ENCODE data around the gene KLHL5.

KLHL5 gene

DNA sequence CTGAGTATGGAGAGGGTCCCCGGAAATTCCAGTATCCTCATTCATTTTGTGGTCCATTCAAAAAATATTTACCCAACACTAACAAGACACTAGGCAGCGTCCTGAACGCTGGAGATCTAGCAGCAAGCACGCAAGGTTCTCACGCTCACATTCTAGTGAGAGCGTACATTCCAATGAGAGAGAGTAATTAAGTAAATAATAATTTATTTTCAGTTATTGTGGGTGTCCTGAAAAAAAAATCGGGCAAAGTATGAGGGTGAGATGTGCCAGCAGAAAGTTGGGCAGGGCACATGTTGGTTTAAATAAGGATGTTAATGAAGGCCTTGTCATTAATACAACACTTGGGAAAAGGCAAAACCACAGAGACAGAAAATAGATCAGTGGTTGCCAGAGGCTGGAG, 25.9 kb upstream of the KLHL5 start:
- no peaks in the 10 kb centered on the region for H3K27me3 ChIP-seq (ENCODE audit: low read depth)
- DNase-seq (ENCODE audit: low spot score in 2 of 2) = no peak
- H3K36me3 ChIP-seq (replicated peaks) = no peaks in the 10 kb centered on the region
- H3K9me3 ChIP-seq = no peaks in the 10 kb centered on the region
- in situ Hi-C loops (cut with MboI; ENCODE audit: low sequenced_read_pairs) = no loop called here
- peaks cover 12% of the 10 kb centered on the region for H3K4me1 ChIP-seq
- H3K4me3 ChIP-seq = no peak overlapping the region

DNA sequence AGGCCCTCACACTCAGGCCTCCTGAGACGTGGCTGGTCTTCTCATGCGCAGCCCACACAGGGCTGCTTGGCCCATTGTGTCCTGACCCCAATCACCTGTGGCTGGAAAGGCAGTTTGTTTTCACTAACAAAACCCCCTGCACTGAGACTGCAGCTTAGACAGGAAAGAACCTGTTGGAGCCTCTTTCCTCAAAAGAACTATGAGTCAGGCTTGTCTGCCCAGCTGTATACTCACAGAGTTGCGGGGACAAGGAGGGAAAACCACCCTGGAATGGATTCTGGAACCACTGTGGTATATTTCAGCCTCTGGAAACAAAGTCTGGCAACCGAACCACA, 24.6 kb upstream of the KLHL5 start:
- DNase-seq (ENCODE audit: low spot score in 2 of 2) = no peak
- in situ Hi-C loops (cut with MboI; ENCODE audit: low sequenced_read_pairs) = no loop called here
- no peak overlapping the region for H3K4me3 ChIP-seq

DNA sequence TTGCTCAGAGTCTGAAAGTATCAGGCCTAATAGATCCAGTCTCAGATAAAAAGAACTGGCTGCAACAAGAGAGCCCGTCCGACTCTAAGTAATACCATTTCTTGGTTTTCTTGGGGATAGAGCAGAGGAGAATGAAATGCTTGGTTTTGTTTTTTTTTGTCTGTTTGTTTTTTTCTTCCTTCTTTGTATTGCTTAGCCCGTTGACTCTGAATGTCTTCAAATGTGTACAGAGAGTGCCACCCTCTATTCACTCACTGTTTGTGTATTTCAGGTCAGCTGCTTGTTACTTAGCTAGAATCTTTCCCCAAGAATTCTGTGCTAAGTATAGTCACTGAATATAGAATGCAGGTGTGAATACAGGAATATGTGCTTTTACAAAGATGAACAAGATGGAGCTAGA, 24.1 kb upstream of the KLHL5 start:
- no peak for DNase-seq (ENCODE audit: low spot score in 2 of 2)
- Histone ChIP-seq H3K36me3 (replicated peaks) (no peaks in the 10 kb centered on the region), H3K4me1 (peaks cover 30% of the 10 kb centered on the region), H3K4me3 (no peak overlapping the region), H3K27me3 (ENCODE audit: low read depth) (no peaks in the 10 kb centered on the region), H3K9me3 (no peaks in the 10 kb centered on the region)
- in situ Hi-C loops (cut with MboI; ENCODE audit: low sequenced_read_pairs) = no loop called here

More for the DNA sequence above, 24.6 kb upstream of the KLHL5 start:
- Histone ChIP-seq H3K27me3 (ENCODE audit: low read depth) (no peaks in the 10 kb centered on the region), H3K9me3 (no peaks in the 10 kb centered on the region), H3K36me3 (replicated peaks) (no peaks in the 10 kb centered on the region), H3K4me1 (peaks cover 25% of the 10 kb centered on the region)

DNA sequence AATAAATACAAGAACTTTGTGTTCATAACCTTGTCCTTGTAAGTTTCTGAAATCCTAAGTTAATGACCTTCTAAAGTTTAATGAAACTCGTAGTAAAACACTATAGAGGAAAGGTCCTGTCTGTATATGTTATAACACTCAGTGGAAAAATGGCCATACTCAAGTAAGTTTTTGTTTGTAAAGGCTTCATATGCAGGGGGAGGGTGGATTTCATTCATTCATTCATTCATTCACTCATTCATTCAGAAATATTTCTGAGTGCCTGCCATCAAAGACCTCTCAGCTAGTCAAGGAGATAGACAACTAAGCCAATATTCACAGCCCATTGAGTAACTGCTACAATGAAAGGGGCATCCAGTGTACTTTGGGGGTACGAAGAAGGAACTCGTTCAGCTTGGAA, 22.9 kb upstream of the KLHL5 start:
- no peaks in the 10 kb centered on the region for H3K9me3 ChIP-seq
- no peak for DNase-seq (ENCODE audit: low spot score in 2 of 2)
- no peak overlapping the region for H3K4me3 ChIP-seq
- no peaks in the 10 kb centered on the region for H3K36me3 ChIP-seq (replicated peaks)
- no peaks in the 10 kb centered on the region for H3K27me3 ChIP-seq (ENCODE audit: low read depth)
- peaks cover 38% of the 10 kb centered on the region for H3K4me1 ChIP-seq
- in situ Hi-C loops (cut with MboI; ENCODE audit: low sequenced_read_pairs) = no loop called here

DNA sequence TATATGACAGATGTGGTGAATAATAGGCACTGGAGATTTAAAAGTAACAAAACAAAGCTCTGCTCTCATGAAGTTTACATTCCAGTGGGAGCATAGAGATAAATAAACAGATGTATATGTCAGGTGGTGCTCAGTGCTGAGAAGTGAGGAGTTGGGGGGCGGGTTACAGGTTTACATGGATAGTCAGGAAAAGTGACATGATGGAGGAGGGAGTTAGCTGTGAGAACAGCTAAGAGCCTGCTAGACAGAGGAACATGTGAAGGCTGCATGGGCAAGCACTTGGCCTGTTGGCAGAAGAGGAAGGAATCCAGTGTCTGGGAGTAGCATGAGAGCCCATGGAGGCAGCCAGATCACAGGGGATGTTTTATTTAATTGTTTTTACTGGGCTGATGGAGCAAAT, 19.7 kb upstream of the KLHL5 start:
- DNase-seq (ENCODE audit: low spot score in 2 of 2) = no peak
- Histone ChIP-seq H3K27me3 (ENCODE audit: low read depth) (no peaks in the 10 kb centered on the region), H3K9me3 (no peaks in the 10 kb centered on the region), H3K4me1 (peaks cover 42% of the 10 kb centered on the region), H3K36me3 (replicated peaks) (no peaks in the 10 kb centered on the region), H3K4me3 (no peak overlapping the region)
- in situ Hi-C loops (cut with MboI; ENCODE audit: low sequenced_read_pairs) = no loop called here

- in situ Hi-C loops (cut with MboI; ENCODE audit: low sequenced_read_pairs) = no loop called here
- peaks cover 39% of the 10 kb centered on the region for H3K4me1 ChIP-seq
- peak; percentile 61 to 74 for DNase-seq (ENCODE audit: low spot score in 2 of 2)
Measured at GRCh38 chr4:39043058-39043860, 18.8 kb upstream of the KLHL5 start.

DNA sequence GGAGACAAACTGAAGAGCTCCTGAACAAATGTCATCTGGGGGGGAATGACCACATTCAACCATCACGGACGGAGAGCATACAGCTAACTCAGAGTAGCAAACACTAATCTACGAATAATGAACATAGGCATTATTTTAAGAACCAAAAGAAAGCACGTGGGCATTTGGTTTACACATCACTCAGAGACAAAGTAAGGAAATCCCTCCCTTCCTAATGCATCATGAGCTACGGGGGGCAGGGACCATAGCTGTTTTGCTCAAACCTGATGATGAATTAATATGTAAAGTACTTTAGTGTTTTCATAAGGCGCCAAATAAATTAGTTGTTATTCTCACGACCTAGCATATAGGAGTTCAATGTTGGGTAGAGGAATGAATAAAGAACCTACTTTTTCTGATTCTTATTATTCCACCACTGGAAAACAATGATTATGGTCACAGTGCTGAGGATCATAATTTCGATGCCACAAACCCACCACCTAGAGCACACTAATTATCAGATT, 18.1 kb upstream of the KLHL5 start:
- peak overlapping the region; percentile 47 for H3K4me3 ChIP-seq
- no peaks in the 10 kb centered on the region for H3K9me3 ChIP-seq
- peaks cover 42% of the 10 kb centered on the region for H3K4me1 ChIP-seq
- in situ Hi-C loops (cut with MboI; ENCODE audit: low sequenced_read_pairs) = no loop called here
- no peaks in the 10 kb centered on the region; the same call in 1 of the 2 replicates for H3K36me3 ChIP-seq (replicated peaks)
- peak; percentile 32 to 33 for DNase-seq (ENCODE audit: low spot score in 2 of 2)
- H3K27me3 ChIP-seq (ENCODE audit: low read depth) = no peaks in the 10 kb centered on the region

More at GRCh38 chr4:39043058-39043860, 18.8 kb upstream of the KLHL5 start:
- no peaks in the 10 kb centered on the region for H3K36me3 ChIP-seq (replicated peaks)
- H3K9me3 ChIP-seq = no peaks in the 10 kb centered on the region
- H3K27me3 ChIP-seq (ENCODE audit: low read depth) = no peaks in the 10 kb centered on the region
- H3K4me3 ChIP-seq = peak overlapping the region; percentile 47

- in situ Hi-C loops (cut with MboI; ENCODE audit: low sequenced_read_pairs) = no loop called here
- H3K9me3 ChIP-seq = no peaks in the 10 kb centered on the region
- H3K4me1 ChIP-seq = peaks cover 46% of the 10 kb centered on the region
- no peaks in the 10 kb centered on the region for H3K27me3 ChIP-seq (ENCODE audit: low read depth)
- H3K4me3 ChIP-seq = peak overlapping the region; percentile 47
- peak; percentile 92 to 98 for DNase-seq (ENCODE audit: low spot score in 2 of 2)
- H3K36me3 ChIP-seq (replicated peaks) = no peaks in the 10 kb centered on the region; the same call in 1 of the 2 replicates
Measured at GRCh38 chr4:39044364-39044955, 17.6 kb upstream of the KLHL5 start.

DNA sequence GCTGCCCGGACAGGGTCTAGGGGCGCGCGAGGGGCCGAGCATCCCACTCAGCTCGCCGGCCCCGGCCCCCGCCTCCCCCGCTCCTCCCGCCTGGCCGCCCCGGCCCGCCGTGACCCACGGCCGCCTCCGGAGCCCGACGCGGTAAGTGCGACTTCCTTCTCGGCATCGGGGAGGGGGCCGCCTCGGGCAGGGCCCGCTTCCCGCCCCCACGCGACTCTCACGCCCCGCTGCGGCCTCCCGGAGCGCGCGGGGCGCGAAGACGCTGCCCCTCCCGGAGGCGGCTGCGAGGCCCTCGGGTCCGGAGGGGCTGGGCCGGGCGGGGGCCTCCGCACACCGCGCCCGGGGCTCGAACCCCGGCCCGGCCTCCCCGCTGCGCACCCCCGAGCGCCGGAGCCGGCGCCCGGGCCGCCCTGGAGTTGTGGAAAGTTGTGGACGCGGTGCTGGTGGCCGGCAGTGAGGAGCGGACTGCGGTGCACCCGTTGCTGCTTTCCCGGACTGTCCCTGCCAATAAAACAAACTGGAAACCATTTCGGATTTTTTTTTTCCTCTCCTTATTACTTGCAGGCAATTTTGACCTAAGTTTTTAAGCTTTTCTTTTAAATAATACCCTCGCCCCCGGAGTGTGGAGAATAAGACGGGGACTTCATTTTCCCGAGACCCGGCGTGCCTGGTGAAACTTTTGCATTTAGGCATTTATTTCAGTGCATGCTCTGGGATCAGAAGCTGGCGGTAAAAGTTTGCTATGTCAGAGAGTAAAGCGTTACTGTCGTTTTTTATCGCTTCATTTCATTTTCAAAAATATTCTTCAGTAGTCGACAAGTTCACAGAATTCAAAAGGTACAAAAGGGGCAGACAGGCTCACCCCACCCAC, 16.8 kb upstream of the KLHL5 start:
- DNase-seq (ENCODE audit: low spot score in 2 of 2) = peak in 1 of 2 experiments; percentile 57
- no peaks in the 10 kb centered on the region for H3K27me3 ChIP-seq (ENCODE audit: low read depth)
- in situ Hi-C loops (cut with MboI; ENCODE audit: low sequenced_read_pairs) = no loop called here
- no peaks in the 10 kb centered on the region for H3K9me3 ChIP-seq
- H3K36me3 ChIP-seq (replicated peaks) = no peaks in the 10 kb centered on the region; the same call in 1 of the 2 replicates
- peaks cover 46% of the 10 kb centered on the region for H3K4me1 ChIP-seq
- H3K4me3 ChIP-seq = peak overlapping the region; percentile 47

DNA sequence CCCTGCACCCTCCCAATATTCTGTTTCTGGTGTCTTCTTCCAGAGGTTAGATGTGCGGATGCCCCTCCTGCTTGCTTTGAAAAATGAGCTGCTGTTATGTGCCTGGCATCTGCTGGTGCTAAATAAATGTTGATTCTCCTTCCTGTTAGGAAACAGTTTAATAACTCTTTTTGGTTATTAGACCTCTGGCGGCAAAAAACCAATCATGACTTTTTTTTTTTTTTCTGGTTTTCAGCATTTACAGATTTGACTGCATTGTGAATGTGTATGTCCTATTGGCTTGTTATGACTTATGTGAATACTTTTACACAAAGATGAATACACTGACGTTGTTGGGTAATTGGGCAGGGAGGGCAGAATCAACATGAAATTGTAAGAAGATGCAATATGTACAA, 16.2 kb upstream of the KLHL5 start:
- Histone ChIP-seq H3K4me3 (peak overlapping the region; percentile 47), H3K9me3 (no peaks in the 10 kb centered on the region), H3K36me3 (replicated peaks) (no peaks in the 10 kb centered on the region; the same call in 1 of the 2 replicates), H3K4me1 (peaks cover 49% of the 10 kb centered on the region), H3K27me3 (ENCODE audit: low read depth) (no peaks in the 10 kb centered on the region)
- in situ Hi-C loops (cut with MboI; ENCODE audit: low sequenced_read_pairs) = no loop called here
- peak in 1 of 2 experiments; percentile 28 for DNase-seq (ENCODE audit: low spot score in 2 of 2)

GRCh38 chr4:39046249-39046648, 15.8 kb upstream of the KLHL5 start:
- Histone ChIP-seq H3K9me3 (no peaks in the 10 kb centered on the region), H3K36me3 (replicated peaks) (no peaks in the 10 kb centered on the region; the same call in 1 of the 2 replicates), H3K4me1 (peaks cover 48% of the 10 kb centered on the region), H3K4me3 (peak overlapping the region; percentile 47), H3K27me3 (ENCODE audit: low read depth) (no peaks in the 10 kb centered on the region)
- no peak for DNase-seq (ENCODE audit: low spot score in 2 of 2)
- in situ Hi-C loops (cut with MboI; ENCODE audit: low sequenced_read_pairs) = no loop called here

- Histone ChIP-seq H3K36me3 (replicated peaks) (no peaks in the 10 kb centered on the region; the same call in 1 of the 2 replicates), H3K27me3 (ENCODE audit: low read depth) (no peaks in the 10 kb centered on the region), H3K9me3 (no peaks in the 10 kb centered on the region), H3K4me1 (peaks cover 38% of the 10 kb centered on the region), H3K4me3 (no peak overlapping the region)
- in situ Hi-C loops (cut with MboI; ENCODE audit: low sequenced_read_pairs) = no loop called here
- no peak for DNase-seq (ENCODE audit: low spot score in 2 of 2)
Measured at GRCh38 chr4:39047681-39048080, 14.4 kb upstream of the KLHL5 start.

DNA sequence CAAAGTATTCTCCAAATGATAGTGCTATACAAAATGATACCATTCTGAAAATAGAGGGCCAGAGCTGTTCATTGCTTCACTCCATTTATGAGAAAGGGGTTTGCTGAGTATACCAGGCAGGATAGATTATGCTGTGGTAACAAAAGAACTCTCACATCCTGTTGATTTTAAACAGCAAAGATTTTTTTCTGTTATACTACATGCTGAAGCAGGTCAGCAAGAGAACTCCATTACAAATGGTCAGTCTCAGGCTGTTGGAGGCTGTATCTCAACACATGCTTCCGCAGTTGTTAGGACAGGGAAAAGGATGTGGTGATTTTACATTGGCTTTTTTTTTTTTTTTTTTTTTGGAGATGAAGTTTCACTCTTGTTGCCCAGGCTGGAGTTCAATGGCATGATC, 13.7 kb upstream of the KLHL5 start:
- in situ Hi-C loops (cut with MboI; ENCODE audit: low sequenced_read_pairs) = no loop called here
- Histone ChIP-seq H3K27me3 (ENCODE audit: low read depth) (no peaks in the 10 kb centered on the region), H3K9me3 (no peaks in the 10 kb centered on the region), H3K4me3 (no peak overlapping the region), H3K4me1 (peaks cover 36% of the 10 kb centered on the region), H3K36me3 (replicated peaks) (no peaks in the 10 kb centered on the region; the same call in 1 of the 2 replicates)
- DNase-seq (ENCODE audit: low spot score in 2 of 2) = no peak

All from HAP-1 (cell line).